NCI-H187 treated with DMSO at 0.1 percent for 48 hours (cell line): ENCODE results near the gene GATB.

Source experiments
- DNase-seq: peaks from one replicate; lab custom pipeline; 2025; lab: John Stamatoyannopoulos, UW

Gene GATB

DNA sequence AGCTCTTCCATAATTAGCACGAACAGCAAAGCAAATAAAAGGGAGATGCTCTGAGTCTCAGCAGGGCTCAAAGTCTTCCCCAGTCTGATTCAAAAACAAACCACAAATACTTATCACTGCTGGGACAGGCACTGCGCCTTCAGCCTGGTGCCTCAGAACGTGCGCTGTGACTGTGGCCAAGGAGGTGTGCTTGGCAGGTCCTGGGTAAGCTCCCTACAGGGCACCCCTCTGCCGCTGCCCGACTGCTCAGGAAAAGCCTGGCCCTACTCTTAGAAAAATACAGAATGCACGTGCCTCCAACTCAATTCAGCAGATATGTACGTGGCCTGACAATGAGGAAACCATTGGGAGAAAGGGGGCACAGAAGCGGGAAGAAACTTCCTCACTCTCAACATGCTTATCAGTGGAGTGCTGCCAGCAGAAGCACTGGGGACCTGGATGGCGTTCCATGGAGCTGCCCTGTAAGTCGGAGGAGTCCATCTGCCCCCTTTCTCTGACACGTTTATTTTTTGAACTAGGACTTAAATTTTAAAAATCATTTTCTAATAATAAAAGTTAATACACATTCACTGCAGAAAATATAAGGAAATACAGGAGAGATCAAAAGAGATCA lies 86.8 kb downstream of the GATB start:
- no peak for DNase-seq

GRCh38 chr4:151672996-151673395 lies 87.8 kb downstream of the GATB start:
- no peak for DNase-seq

GRCh38 chr4:151671541-151672059 lies 89.2 kb downstream of the GATB start:
- no peak for DNase-seq

- DNase-seq, result no peak
Observed at GRCh38 chr4:151670843-151671242, 90.0 kb downstream of the GATB start.

DNA sequence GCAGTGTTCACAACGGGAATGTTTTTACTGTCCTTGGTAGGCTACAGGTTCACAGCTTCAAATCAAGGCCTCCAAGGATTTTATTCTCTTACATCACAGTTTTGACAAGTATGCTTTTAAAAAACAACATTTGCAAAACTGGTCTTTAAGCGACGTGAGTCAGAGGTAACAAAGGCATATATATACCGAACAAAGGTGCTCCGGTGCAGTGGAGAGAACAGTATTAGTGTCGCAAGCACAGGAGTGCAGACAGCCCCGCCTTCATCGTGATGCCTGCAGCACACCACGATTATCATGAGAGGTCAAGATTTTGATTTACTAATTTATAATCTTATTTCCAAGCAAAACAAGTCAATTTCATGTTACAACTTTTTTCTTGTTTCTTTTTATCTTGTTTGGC lies 90.8 kb downstream of the GATB start:
- no peak for DNase-seq

GRCh38 chr4:151668689-151669402 lies 92.0 kb downstream of the GATB start:
- DNase-seq, result no peak

DNA sequence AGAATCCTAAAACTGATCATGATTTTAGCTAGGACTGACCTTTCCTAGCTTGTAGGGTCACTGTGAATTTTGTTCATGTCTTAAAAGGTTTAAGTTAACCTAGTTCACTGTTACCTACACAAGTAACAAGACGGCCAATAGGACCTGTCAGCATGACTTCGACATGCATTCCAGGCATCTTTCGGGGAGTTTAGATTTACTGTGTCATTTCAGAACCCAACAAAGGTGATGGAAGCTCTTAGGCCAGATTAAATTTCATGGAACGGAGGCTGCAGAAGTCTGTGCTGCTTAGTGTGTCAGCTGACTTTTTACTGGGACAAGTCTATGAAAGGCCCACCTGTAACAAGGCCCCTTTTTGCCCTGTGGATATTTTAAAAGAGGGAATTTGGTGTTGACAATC lies 93.1 kb downstream of the GATB start:
- no peak for DNase-seq

GRCh38 chr4:151667048-151667447 lies 93.8 kb downstream of the GATB start:
- DNase-seq, result no peak

DNA sequence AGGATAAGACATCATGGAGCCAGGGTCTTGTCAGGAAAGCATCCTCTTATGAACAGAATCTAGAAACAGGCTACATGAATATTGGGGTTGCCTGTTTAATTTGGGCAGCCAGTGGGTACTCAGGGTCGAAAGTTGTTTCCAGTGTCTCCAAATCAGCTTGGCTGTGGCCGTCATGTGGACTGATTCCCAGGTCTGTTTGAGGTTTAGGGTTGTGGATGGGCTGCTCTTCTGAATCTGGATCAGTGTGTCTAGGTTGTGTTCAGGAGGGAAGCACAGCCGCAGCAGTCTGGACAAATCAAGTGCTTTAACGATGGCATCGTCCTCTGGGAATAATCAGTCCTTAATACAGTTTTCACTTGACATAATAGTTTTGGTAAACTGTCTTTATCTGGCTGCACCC lies 94.3 kb downstream of the GATB start:
- no peak for DNase-seq

- no peak for DNase-seq
Observed at GRCh38 chr4:151665785-151666127, 95.1 kb downstream of the GATB start.

- DNase-seq, result no peak
Observed at GRCh38 chr4:151665022-151665784, 95.6 kb downstream of the GATB start.

GRCh38 chr4:151664289-151664688 lies 96.5 kb downstream of the GATB start:
- no peak for DNase-seq

DNA sequence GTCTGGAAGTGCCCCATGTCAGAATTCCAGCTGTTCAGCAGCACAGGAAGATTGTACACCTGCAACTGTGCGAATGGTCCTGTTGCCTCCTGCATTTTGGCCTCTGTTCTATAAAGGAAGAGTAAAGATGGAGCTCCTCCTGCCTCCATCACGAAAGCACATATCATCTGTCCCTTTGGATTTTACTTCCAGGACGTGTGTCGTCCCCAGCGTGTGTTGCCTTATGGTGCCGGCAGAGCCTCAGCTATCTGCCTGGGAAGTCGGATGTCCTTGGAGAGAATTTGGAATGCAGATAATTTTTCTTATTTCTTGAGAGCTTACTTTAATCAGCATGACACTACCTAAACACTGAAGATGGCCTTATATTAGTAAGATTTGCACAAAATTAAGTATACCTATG lies 97.7 kb downstream of the GATB start:
- no peak for DNase-seq

DNA sequence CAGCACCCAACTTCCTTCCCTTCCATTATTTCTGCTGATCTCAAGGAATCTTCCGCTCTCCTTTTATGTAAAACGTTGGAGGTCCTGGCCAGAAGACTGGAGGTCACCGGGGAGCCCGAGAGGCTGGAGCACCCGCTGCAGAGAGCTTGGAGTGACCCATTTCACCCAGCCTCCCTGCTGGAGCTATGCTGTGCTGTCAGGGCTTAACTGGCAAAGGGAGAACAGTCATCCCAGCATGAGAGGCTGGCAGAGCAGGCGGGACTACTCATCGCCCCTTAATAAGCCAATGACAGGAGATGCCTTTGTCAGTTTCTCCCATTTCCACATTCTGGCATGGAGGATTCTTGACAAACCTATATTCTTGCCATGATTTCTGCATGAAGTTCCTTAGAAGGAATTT lies 98.9 kb downstream of the GATB start:
- no peak for DNase-seq

DNA sequence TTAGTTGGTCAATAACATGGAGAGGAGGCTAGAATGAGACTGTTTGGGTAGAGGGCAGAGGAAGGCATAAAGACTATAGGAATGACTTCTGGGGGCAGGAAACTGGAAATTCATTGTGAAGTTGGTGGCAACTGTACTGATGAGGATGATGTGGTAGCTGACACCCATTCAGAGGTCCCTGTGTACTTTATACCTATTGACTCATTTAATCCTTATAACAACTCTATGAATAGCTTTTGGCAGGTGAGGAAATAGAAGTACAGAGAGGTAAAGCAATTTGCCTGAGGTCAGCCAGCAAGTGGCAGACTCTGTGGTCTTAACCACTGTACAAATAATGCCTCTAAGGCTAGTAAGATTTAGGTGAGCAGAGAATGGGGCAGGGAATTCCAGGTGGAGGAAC lies 100.1 kb downstream of the GATB start:
- DNase-seq, result no peak

DNA sequence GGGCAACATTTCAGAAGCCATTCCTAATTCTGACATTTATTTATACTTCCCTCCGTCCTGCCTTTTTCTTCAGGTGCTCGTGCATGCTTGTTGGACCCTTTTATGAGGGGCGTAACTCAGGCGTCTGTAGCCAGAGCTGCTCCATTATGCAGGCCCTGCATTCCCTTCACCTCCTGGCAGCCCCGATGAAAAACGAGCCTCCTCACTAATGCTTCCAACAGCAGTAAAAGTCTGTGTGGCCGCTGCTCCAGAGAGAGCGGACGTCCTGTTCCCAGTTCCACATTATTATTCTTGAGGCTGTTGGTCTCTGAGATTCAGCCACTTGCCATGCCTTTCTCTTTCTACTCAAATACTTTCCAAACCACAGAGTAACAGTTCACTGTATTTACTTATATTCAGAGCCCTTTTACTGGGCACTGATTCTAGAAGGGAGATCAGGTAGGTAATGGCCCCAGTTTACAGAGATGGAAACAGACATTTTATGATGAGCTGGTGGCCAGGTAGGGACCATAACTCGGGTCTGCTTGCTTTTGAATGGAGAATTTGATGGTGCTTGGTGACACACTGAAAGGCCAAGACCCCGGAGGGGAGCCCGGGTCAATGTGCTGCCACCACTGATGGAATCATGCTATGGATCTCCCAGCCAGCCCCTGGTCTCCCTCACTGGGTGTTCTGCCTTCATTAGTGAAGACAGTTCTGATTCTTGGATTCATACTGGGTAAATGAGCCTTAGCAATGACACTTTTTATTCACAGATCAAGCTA lies 101.0 kb downstream of the GATB start:
- DNase-seq, result no peak

DNA sequence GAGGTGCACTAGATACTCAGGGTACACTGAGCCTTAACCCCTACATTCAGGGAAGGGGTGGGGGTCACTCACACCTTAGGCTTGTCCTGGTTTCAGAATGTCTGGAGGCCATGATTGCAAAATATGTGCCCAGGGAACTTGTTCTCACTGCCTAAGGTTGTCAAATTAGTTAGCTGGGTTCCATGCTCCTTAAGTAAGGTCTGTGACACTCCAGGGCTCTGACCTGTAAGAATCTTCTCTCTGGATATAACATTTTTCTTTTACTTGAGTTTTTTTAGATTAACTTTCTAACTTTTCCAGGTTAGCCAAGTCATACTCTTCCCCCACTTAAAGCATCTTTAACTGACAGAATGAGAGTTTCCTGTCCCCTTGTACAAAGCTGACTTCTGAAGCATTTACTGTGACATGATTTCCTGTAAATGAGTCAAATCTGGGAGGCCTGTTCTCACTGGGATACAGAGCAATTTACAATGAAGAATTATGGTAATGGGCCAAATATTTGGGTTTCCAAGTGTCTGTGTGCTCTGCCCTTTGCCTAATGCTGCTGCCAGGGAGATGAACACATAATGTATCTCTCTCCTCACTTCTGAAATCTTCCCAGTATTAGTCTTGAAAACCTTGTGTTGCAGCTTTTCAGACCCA lies 101.7 kb downstream of the GATB start:
- no peak for DNase-seq

GRCh38 chr4:151657896-151658295 lies 102.9 kb downstream of the GATB start:
- DNase-seq, result no peak

DNA sequence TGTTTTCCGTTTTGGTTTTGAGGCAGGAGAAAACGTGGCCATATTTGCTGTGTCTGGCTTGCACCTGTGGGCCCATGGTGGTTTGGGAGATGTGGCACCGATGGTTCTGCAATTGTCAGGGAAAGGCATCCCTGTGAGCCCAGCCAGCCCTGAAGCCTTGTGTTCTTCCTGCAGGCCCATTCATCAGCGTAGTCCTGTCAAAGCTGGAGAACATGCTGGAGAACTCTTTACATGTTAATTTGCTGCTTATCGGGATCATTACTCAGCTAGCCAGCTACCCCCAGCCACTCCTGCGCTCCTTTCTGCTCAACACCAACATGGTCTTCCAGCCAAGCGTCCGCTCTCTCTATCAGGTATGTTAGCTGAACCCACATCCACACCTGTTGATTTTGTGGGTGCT lies 104.7 kb downstream of the GATB start:
- DNase-seq, result no peak

DNA sequence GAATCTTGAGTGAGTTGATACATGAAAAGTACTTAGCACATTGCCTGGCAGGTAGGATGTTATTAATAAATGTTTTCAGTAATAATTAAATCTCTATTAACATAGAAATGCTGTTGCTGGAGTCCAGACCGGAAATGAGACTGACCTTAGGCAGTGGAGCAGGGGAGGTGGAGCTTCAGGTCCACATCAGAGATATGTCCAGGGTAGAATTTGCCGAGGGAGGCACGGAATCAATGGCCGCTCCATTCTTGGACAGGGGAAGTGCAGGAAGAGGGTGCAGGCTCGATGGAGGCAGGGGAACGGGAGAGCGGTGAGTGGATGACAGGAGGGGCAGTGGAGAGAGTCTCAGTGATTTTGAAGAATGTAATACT lies 107.3 kb downstream of the GATB start:
- DNase-seq, result no peak

DNA sequence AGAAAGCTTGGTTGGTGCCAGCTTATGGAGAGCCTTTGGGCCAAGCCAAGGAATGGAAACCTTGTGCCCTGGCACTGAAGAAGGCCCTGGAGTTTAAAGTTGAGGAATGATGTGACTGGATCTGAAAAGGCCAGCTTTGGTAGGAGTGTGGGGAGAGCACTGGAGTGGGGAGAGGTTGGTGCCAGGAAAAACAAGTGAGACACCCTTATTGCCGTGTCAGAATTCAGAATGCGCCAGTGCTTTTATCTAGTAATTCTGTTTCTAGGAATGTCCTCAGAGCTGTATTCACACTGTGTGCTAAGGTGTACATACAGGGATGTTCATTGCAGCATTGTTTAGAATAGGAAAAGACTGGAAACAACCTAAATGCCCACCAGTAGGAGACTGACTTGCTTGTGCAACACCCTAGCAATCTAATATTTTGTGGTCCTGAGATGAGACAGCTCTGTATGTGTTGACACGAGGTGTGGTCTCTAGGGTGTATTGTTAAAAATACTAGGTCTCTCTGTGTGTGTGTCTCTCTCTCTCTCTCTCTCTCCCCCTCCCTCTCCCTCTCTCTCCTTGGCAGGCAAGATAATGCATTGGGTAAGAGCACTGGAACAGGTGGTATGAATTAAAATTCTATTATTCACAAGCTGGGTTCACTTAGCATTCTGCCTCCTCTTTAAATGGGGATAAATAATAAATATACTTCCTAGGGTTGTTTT lies 107.8 kb downstream of the GATB start:
- DNase-seq, result no peak
